Measurements from ENCODE around the gene WDR7.

WDR7 gene

GRCh38 chr18:56650944-56651770 is at the start of gene WDR7:
TSS of gene WDR7 (plus strand) at chr18:56651359. CDS start at chr18:56672516, 21,157 bp downstream.
- no peak for TF ChIP-seq CTCF (conservative IDR thresholded peaks at IDR 0.05; ENCODE audit: low read depth, low read length)
- Histone ChIP-seq H3K27me3 (ENCODE audit: insufficient read depth, low read depth) (no peaks in the 10 kb centered on the region), H3K79me2 (ENCODE audit: insufficient read depth, low read depth) (peaks cover 55% of the 10 kb centered on the region), H2AFZ (ENCODE audit: low read depth) (peak within 1 kb of the TSS; percentile 92), H3K4me3 (IDR thresholded peaks at IDR 0.05; ENCODE audit: insufficient read depth, low read depth, low read length) (peak within 1 kb of the TSS; percentile 65), H3K9ac (peak within 1 kb of the TSS; percentile 49), H4K20me1 (ENCODE audit: insufficient read depth) (no peaks in the 10 kb centered on the region), H3K27ac (peak within 1 kb of the TSS; percentile 60), H3K4me1 (ENCODE audit: low read depth, poor library complexity, severe bottlenecking) (peaks cover 20% of the 10 kb centered on the region), H3K36me3 (ENCODE audit: insufficient read depth) (no peaks in the 10 kb centered on the region), H3K4me2 (peak within 1 kb of the TSS; percentile 96)

GRCh38 chr18:56606618-56607017 is 44.5 kb upstream of the WDR7 start:
- H2AFZ ChIP-seq (ENCODE audit: low read depth): no peak overlapping the region
- no peak for TF ChIP-seq CTCF (conservative IDR thresholded peaks at IDR 0.05; ENCODE audit: low read depth, low read length)
- no peaks in the 10 kb centered on the region for H3K4me1 ChIP-seq (ENCODE audit: low read depth, poor library complexity, severe bottlenecking)
- H3K4me2 ChIP-seq: no peak overlapping the region
- no peak overlapping the region for H3K27ac ChIP-seq
- H3K4me3 ChIP-seq (IDR thresholded peaks at IDR 0.05; ENCODE audit: insufficient read depth, low read depth, low read length): no peak overlapping the region
- no peaks in the 10 kb centered on the region for H3K27me3 ChIP-seq (ENCODE audit: insufficient read depth, low read depth)
- H3K79me2 ChIP-seq (ENCODE audit: insufficient read depth, low read depth): no peaks in the 10 kb centered on the region; the same call in 1 of the 2 replicates
- H4K20me1 ChIP-seq (ENCODE audit: insufficient read depth): no peaks in the 10 kb centered on the region
- peaks cover 10% of the 10 kb centered on the region; the same call in 1 of the 2 replicates for H3K36me3 ChIP-seq (ENCODE audit: insufficient read depth)
- H3K9ac ChIP-seq: no peak overlapping the region

- Histone ChIP-seq H2AFZ (ENCODE audit: low read depth) (no peak overlapping the region), H3K9ac (no peak overlapping the region), H3K4me2 (no peak overlapping the region), H4K20me1 (ENCODE audit: insufficient read depth) (no peaks in the 10 kb centered on the region), H3K27ac (no peak overlapping the region), H3K4me3 (IDR thresholded peaks at IDR 0.05; ENCODE audit: insufficient read depth, low read depth, low read length) (no peak overlapping the region), H3K36me3 (ENCODE audit: insufficient read depth) (peaks cover 24% of the 10 kb centered on the region; the same call in 1 of the 2 replicates), H3K79me2 (ENCODE audit: insufficient read depth, low read depth) (peaks cover 21% of the 10 kb centered on the region; the same call in 1 of the 2 replicates), H3K27me3 (ENCODE audit: insufficient read depth, low read depth) (no peaks in the 10 kb centered on the region), H3K4me1 (ENCODE audit: low read depth, poor library complexity, severe bottlenecking) (peaks cover 10% of the 10 kb centered on the region)
- no peak for TF ChIP-seq CTCF (conservative IDR thresholded peaks at IDR 0.05; ENCODE audit: low read depth, low read length)
Measured at GRCh38 chr18:56615738-56616520, 35.2 kb upstream of the WDR7 start.

- Histone ChIP-seq H3K4me3 (IDR thresholded peaks at IDR 0.05; ENCODE audit: insufficient read depth, low read depth, low read length) (no peak overlapping the region), H3K36me3 (ENCODE audit: insufficient read depth) (peaks cover 9% of the 10 kb centered on the region; the same call in 1 of the 2 replicates), H3K27me3 (ENCODE audit: insufficient read depth, low read depth) (no peaks in the 10 kb centered on the region), H3K4me2 (no peak overlapping the region), H3K4me1 (ENCODE audit: low read depth, poor library complexity, severe bottlenecking) (peaks cover 25% of the 10 kb centered on the region), H3K27ac (no peak overlapping the region), H4K20me1 (ENCODE audit: insufficient read depth) (peaks cover 75% of the 10 kb centered on the region), H3K79me2 (ENCODE audit: insufficient read depth, low read depth) (peaks cover 97% of the 10 kb centered on the region), H3K9ac (no peak overlapping the region), H2AFZ (ENCODE audit: low read depth) (no peak overlapping the region)
- TF ChIP-seq CTCF (conservative IDR thresholded peaks at IDR 0.05; ENCODE audit: low read depth, low read length): no peak
Measured at GRCh38 chr18:56627991-56628390, 23.2 kb upstream of the WDR7 start.
